GM19324 (cell line): ENCODE measurements around the gene SLC45A1.

Experiments used
- ATAC-seq: cut with Tn5 transposase; IDR thresholded peaks from one replicate; pipeline ENCODE4 v1.9.1; 2021; ENCODE audit warnings: mild to moderate bottlenecking, moderate library complexity; ENCODE audit not compliant: unreplicated experiment, low FRiP score

Gene SLC45A1

GRCh38 chr1:8351693-8352470 lies 34.0 kb downstream of the SLC45A1 start:
- ATAC-seq, result no peak

- ATAC-seq, result no peak
Observed at GRCh38 chr1:8352471-8352845, 34.5 kb downstream of the SLC45A1 start.

- ATAC-seq, result no peak
Observed at GRCh38 chr1:8352886-8353785, 35.2 kb downstream of the SLC45A1 start.

GRCh38 chr1:8354038-8354437 lies 36.1 kb downstream of the SLC45A1 start:
- ATAC-seq, result no peak

GRCh38 chr1:8355439-8356255 lies 37.7 kb downstream of the SLC45A1 start:
- ATAC-seq, result no peak

GRCh38 chr1:8356256-8357209 lies 38.6 kb downstream of the SLC45A1 start:
- ATAC-seq, result no peak

GRCh38 chr1:8357329-8358101 lies 39.6 kb downstream of the SLC45A1 start:
- ATAC-seq, result no peak

GRCh38 chr1:8358241-8358896 lies 40.5 kb downstream of the SLC45A1 start:
- ATAC-seq, result no peak

GRCh38 chr1:8358897-8359616 lies 41.1 kb downstream of the SLC45A1 start:
- no peak for ATAC-seq

- no peak for ATAC-seq
Observed at GRCh38 chr1:8359617-8360481, 41.9 kb downstream of the SLC45A1 start.

GRCh38 chr1:8360493-8361197 lies 42.7 kb downstream of the SLC45A1 start:
- no peak for ATAC-seq

GRCh38 chr1:8361198-8361849 lies 43.4 kb downstream of the SLC45A1 start:
- ATAC-seq, result no peak

- no peak for ATAC-seq
Observed at GRCh38 chr1:8362701-8363101, 44.8 kb downstream of the SLC45A1 start.

GRCh38 chr1:8363186-8363766 lies 45.4 kb downstream of the SLC45A1 start:
- ATAC-seq, result no peak

- no peak for ATAC-seq
Observed at GRCh38 chr1:8363767-8364301, 45.9 kb downstream of the SLC45A1 start.
